ENCODE results near the gene HHAT. TPM values are rescaled to one million over a fixed set of nuclear protein-coding genes. Genes with fewer than 3 reads are reported as not detected.

Gene HHAT
- total RNA-seq, 2 experiments from 2014 or later, result 5.2 to 9.5 TPM

DNA sequence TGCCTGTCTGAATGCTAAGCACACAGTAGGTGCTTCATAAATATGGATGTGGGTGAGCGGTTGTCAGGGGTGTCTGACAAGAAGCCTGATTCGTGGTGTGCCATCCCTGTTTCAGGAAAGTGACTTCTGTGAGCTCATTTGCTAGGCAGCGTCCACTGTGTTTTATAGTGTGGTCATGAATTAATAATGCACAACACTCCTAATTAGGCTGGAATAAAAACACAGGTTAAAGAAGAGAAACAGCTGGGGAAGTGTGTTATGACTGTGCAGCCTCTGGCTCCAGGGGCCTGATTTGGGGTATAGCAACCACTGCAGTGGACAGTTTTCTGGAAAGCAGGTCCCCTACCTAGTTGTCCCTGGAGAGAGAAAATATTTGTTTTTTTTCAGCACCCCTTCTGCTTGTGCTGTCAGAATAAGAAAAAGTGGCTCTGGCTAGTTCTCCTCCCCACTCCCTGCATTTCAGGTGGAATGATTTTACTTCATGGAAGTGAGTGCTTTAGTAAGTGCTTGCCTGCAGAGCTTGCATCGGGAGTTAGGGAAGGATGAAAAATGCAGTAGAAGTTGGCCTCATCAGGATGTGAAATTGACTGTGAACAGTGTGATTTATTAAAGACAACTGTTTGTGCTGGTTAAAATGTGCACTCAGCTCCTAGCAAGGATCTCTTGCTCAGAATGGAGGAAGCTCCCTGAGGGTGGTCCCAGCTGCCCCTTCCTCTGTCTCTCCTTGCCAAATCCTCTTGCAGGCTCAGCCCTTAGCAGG, 333.8 kb downstream of the HHAT start:
- H3K4me2 ChIP-seq (ENCODE audit: low read length), result no peak overlapping the region
- H2AFZ ChIP-seq (ENCODE audit: low read length), result no peak overlapping the region
- H3K4me1 ChIP-seq (ENCODE audit: insufficient read depth, low read length, poor library complexity, severe bottlenecking), result no peaks in the 10 kb centered on the region
- no peak overlapping the region for H3K4me3 ChIP-seq (ENCODE audit: low read depth, low read length, poor library complexity, severe bottlenecking)
- CTCF ChIA-PET (ENCODE audit: unreplicated experiment), result no interaction called here
- POLR2A ChIA-PET, result interaction anchor here (0.5 kb wide), 1 partner anchor 322 kb away, joined by 6 read pairs; no protein-coding TSS in a partner anchor
- H3K27ac ChIP-seq (ENCODE audit: low read depth, low read length, poor library complexity, severe bottlenecking), result no peak overlapping the region
- TF ChIP-seq, protein P1, sequence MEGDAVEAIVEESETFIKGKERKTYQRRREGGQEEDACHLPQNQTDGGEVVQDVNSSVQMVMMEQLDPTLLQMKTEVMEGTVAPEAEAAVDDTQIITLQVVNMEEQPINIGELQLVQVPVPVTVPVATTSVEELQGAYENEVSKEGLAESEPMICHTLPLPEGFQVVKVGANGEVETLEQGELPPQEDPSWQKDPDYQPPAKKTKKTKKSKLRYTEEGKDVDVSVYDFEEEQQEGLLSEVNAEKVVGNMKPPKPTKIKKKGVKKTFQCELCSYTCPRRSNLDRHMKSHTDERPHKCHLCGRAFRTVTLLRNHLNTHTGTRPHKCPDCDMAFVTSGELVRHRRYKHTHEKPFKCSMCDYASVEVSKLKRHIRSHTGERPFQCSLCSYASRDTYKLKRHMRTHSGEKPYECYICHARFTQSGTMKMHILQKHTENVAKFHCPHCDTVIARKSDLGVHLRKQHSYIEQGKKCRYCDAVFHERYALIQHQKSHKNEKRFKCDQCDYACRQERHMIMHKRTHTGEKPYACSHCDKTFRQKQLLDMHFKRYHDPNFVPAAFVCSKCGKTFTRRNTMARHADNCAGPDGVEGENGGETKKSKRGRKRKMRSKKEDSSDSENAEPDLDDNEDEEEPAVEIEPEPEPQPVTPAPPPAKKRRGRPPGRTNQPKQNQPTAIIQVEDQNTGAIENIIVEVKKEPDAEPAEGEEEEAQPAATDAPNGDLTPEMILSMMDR (conservative IDR thresholded peaks at IDR 0.05; ENCODE audit: low read length), result no peak
- no peaks in the 10 kb centered on the region for H3K9me2 ChIP-seq (ENCODE audit: insufficient read depth, low read length)
- no peaks in the 10 kb centered on the region for H3K36me3 ChIP-seq (ENCODE audit: insufficient read depth, low read length)
- no peaks in the 10 kb centered on the region for H4K20me1 ChIP-seq (ENCODE audit: insufficient read depth, low read length)
- H3K9me3 ChIP-seq (ENCODE audit: low read length), result no peaks in the 10 kb centered on the region
- no TSS peak for BruUV-seq (replicated peaks)
- intact Hi-C loops (cut with micrococcal nuclease; ENCODE audit: unreplicated experiment), result no loop called here
- no peak for DNase-seq (ENCODE audit: low spot score)
- H3K79me2 ChIP-seq (ENCODE audit: insufficient read depth, low read depth, low read length), result no peaks in the 10 kb centered on the region

DNA sequence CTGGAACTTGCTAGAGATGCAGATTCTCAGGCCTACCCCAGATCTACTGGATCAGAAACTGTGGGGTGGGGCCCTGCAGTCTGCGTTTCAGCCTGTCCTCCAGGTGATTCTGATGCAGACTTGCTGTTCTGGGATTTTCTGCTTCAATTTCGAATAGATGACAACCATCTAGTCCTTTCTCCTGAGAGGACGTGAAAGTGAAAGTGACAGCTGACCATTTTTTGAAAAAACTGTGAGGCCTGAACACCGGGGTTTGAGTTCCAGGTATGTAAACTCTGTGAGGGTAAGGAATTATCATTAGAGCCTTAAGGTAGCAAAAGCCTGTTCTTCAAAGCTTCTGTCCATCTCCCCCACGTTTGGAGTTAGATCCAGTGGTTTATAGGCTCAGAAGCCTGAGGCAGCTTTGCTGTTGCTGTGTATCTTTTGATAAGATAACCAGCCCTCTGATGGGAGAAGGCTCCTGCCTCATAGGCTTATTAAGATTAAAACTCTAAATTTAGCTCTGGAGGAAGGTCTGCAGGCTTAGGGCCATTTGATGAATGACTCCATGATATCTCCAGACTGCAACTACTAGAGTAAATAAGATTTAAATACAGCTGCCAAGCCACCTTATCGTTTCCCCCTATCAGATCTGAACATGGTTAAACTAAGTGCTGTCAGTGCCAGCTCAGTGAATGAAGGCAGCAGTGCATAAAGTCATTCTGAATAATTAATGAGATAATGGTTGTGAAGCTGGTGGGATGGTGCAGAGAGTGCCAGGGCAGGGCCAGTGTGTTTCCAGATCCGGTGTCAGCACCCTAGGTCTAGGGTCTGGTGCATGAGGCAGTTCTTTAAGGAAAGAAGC, 335.2 kb downstream of the HHAT start:
- H3K36me3 ChIP-seq (ENCODE audit: insufficient read depth, low read length), result no peaks in the 10 kb centered on the region
- CTCF ChIA-PET (ENCODE audit: unreplicated experiment), result no interaction called here
- intact Hi-C loops (cut with micrococcal nuclease; ENCODE audit: unreplicated experiment), result no loop called here
- no peaks in the 10 kb centered on the region for H3K9me2 ChIP-seq (ENCODE audit: insufficient read depth, low read length)
- POLR2A ChIA-PET, result no interaction called here
- H3K4me1 ChIP-seq (ENCODE audit: insufficient read depth, low read length, poor library complexity, severe bottlenecking), result no peaks in the 10 kb centered on the region
- no TSS peak for BruUV-seq (replicated peaks)
- no peaks in the 10 kb centered on the region for H3K79me2 ChIP-seq (ENCODE audit: insufficient read depth, low read depth, low read length)
- no peaks in the 10 kb centered on the region for H3K9me3 ChIP-seq (ENCODE audit: low read length)
- H3K4me2 ChIP-seq (ENCODE audit: low read length), result no peak overlapping the region
- no peak for TF ChIP-seq EZH2phosphoT487 (IDR thresholded peaks at IDR 0.05; ENCODE audit: borderline replicate concordance, low read depth, low read length)
- TF ChIP-seq, protein P1 (conservative IDR thresholded peaks at IDR 0.05; ENCODE audit: low read length), result no peak
- H3K4me3 ChIP-seq (ENCODE audit: low read depth, low read length, poor library complexity, severe bottlenecking), result no peak overlapping the region
- H2AFZ ChIP-seq (ENCODE audit: low read length), result no peak overlapping the region
- H3K27ac ChIP-seq (ENCODE audit: low read depth, low read length, poor library complexity, severe bottlenecking), result no peak overlapping the region
- DNase-seq (ENCODE audit: low spot score), result no peak
- H4K20me1 ChIP-seq (ENCODE audit: insufficient read depth, low read length), result no peaks in the 10 kb centered on the region

DNA sequence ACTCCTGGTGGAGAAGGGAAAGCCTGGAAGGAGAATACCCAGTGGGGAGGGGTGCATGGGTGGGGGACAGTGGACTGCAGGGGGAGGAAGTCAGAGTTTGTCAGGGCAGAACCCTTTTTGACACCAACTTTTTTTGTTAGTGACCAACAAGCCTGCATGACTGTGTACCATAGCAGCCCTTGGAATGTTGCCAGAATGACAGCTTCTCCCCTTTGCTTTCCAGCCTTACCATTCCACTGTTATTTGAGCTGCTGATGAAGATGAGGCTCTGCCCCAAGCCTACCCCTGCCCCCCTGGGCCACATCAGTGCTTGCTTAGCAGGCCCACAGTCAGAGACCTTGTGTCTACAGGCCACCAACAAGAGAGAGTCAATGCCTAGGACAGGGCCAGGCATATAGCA, 341.2 kb downstream of the HHAT start:
- BruUV-seq (replicated peaks), result no TSS peak
- Histone ChIP-seq H3K79me2 (ENCODE audit: insufficient read depth, low read depth, low read length) (no peaks in the 10 kb centered on the region), H3K9me2 (ENCODE audit: insufficient read depth, low read length) (no peaks in the 10 kb centered on the region), H3K36me3 (ENCODE audit: insufficient read depth, low read length) (no peaks in the 10 kb centered on the region), H3K4me3 (ENCODE audit: low read depth, low read length, poor library complexity, severe bottlenecking) (no peak overlapping the region), H4K20me1 (ENCODE audit: insufficient read depth, low read length) (no peaks in the 10 kb centered on the region), H3K27ac (ENCODE audit: low read depth, low read length, poor library complexity, severe bottlenecking) (no peak overlapping the region), H2AFZ (ENCODE audit: low read length) (no peak overlapping the region), H3K9me3 (ENCODE audit: low read length) (no peaks in the 10 kb centered on the region), H3K4me2 (ENCODE audit: low read length) (no peak overlapping the region), H3K4me1 (ENCODE audit: insufficient read depth, low read length, poor library complexity, severe bottlenecking) (no peaks in the 10 kb centered on the region)
- intact Hi-C loops (cut with micrococcal nuclease; ENCODE audit: unreplicated experiment), result no loop called here
- CTCF ChIA-PET (ENCODE audit: unreplicated experiment), result interaction anchor here (0.6 kb wide), 1 partner anchor 842 kb away, joined by 3 read pairs; no protein-coding TSS in a partner anchor
- TF ChIP-seq, protein P1 (conservative IDR thresholded peaks at IDR 0.05; ENCODE audit: low read length), result no peak
- TF ChIP-seq EZH2phosphoT487 (IDR thresholded peaks at IDR 0.05; ENCODE audit: borderline replicate concordance, low read depth, low read length), result no peak
- POLR2A ChIA-PET, result no interaction called here
- DNase-seq (ENCODE audit: low spot score), result no peak
